Naive B cell (primary cell): ENCODE results near the gene MUC22. TPM values are rescaled to one million over a fixed set of nuclear protein-coding genes. Genes with fewer than 3 reads are reported as not detected.
A peak's percentile ranks its signal among the peaks of the same experiment; 100 is the strongest.
"Not testable (repeated sequence)": the region's sequence is repeated elsewhere in the genome, so short reads cannot be mapped to it uniquely, and the experiment has no call there.

Source experiments
- ATAC-seq, 2 donors: fragments of 150-1000 bp; cut with Tn5 transposase; 2 replicates each; pipeline ENCODE4 v1.10.0; 2021; ENCODE audit warnings: low read depth in 2 of 2, mild to moderate bottlenecking in 2 of 2, moderate library complexity in 2 of 2
- DNase-seq: peaks from one replicate; pipeline ENCODE4 v3.0.0; 2022
- H3K27ac Mint-ChIP-seq, 6 donors: one replicate each; pipeline ENCODE4 v1.8.0; 2020 to 2022; ENCODE audit warnings: mild to moderate bottlenecking in 6 of 6, mixed read lengths in 6 of 6, moderate library complexity in 5 of 6, inconsistent platforms in 2 of 6
- H3K27me3 Mint-ChIP-seq, 3 donors: one replicate each; pipeline ENCODE4 v1.8.0; 2021 to 2022; ENCODE audit warnings: mixed read lengths in 3 of 3, mild to moderate bottlenecking in 1 of 3
- H3K36me3 Mint-ChIP-seq, 2 donors: one replicate each; pipeline ENCODE4 v1.8.0; 2020 to 2022; ENCODE audit warnings: mixed read lengths in 2 of 2, inconsistent platforms in 1 of 2, mild to moderate bottlenecking in 1 of 2
- H3K4me1 Mint-ChIP-seq, 3 donors: one replicate each; pipeline ENCODE4 v1.8.0; 2020 to 2022; ENCODE audit warnings: mixed read lengths in 3 of 3, inconsistent platforms in 1 of 3, mild to moderate bottlenecking in 1 of 3, moderate library complexity in 1 of 3
- H3K4me3 Mint-ChIP-seq, 8 donors: one replicate each; pipeline ENCODE4 v1.8.0; 2020 to 2022; ENCODE audit warnings: mild to moderate bottlenecking in 8 of 8, mixed read lengths in 8 of 8, moderate library complexity in 8 of 8, inconsistent platforms in 2 of 8
- H3K9me3 Mint-ChIP-seq, 7 donors: one replicate each; pipeline ENCODE4 v1.8.0; 2020 to 2022; ENCODE audit warnings: mixed read lengths in 7 of 7, mild to moderate bottlenecking in 5 of 7, inconsistent platforms in 2 of 7, moderate library complexity in 1 of 7
- polyA plus RNA-seq, 6 donors: library from polyadenylated mRNA; unstranded; fragments of 300-500 nt; fragmentation: Illumina TruSeq; gene quantifications; one replicate each; pipeline ENCODE4 v1.2.3, GENCODE V29; 2021; ENCODE audit warnings: low read depth in 6 of 6

MUC22 gene
- polyA plus RNA-seq, 6 donors from 2014 or later, result not detected

GRCh38 chr6:30979690-30980089, 30.6 kb upstream of the MUC22 start:
- Mint-ChIP-seq H3K9me3 (peaks cover 0 to 3% (median 0%) of the 10 kb centered on the region in 7 donors), H3K4me3 (no peak overlapping the region), H3K4me1 (peaks cover 0 to 5% (median 0%) of the 10 kb centered on the region in 3 donors), H3K27me3 (peaks cover 45 to 59% (median 46%) of the 10 kb centered on the region in 3 donors), H3K27ac (no peak overlapping the region), H3K36me3 (peaks cover 0 to 4% of the 10 kb centered on the region in 2 donors)
- DNase-seq (no peak), ATAC-seq (no peak)

- Mint-ChIP-seq H3K27ac (peak overlapping the region in 1 of 6 donors; percentile 63), H3K4me3 (no peak overlapping the region), H3K4me1 (peaks cover 0 to 5% (median 0%) of the 10 kb centered on the region in 3 donors), H3K27me3 (peaks cover 51 to 67% (median 53%) of the 10 kb centered on the region in 3 donors), H3K9me3 (peaks cover 0 to 3% (median 0%) of the 10 kb centered on the region in 7 donors), H3K36me3 (peaks cover 0 to 4% of the 10 kb centered on the region in 2 donors)
- DNase-seq (no peak), ATAC-seq (no peak)
These were observed 28.1 kb upstream of the MUC22 start for GRCh38 chr6:30981942-30982772.

GRCh38 chr6:30983439-30983838, 26.8 kb upstream of the MUC22 start, which contains the start of gene MUC21:
Gene MUC21, plus strand, starts transcription at chr6:30983718. Its CDS starts 241 bp downstream, at chr6:30983959.
- H3K9me3 Mint-ChIP-seq, result no peaks in the 10 kb centered on the region
- ATAC-seq, result no peak
- H3K27ac Mint-ChIP-seq, result no peak within 1 kb of the TSS
- DNase-seq, result no peak
- H3K27me3 Mint-ChIP-seq, result peaks cover 46 to 63% (median 47%) of the 10 kb centered on the region in 3 donors
- H3K4me3 Mint-ChIP-seq, result no peak within 1 kb of the TSS
- peaks cover 0 to 4% of the 10 kb centered on the region in 2 donors for H3K36me3 Mint-ChIP-seq
- peaks cover 0 to 5% (median 0%) of the 10 kb centered on the region in 3 donors for H3K4me1 Mint-ChIP-seq

- Mint-ChIP-seq H3K9me3 (no peaks in the 10 kb centered on the region), H3K4me1 (peaks cover 0 to 6% (median 5%) of the 10 kb centered on the region in 3 donors), H3K36me3 (peaks cover 0 to 4% of the 10 kb centered on the region in 2 donors), H3K27ac (no peak overlapping the region), H3K27me3 (peaks cover 36 to 52% (median 48%) of the 10 kb centered on the region in 3 donors), H3K4me3 (no peak overlapping the region)
- ATAC-seq (no peak), DNase-seq (no peak)
These were observed 24.8 kb upstream of the MUC22 start for GRCh38 chr6:30985490-30985889.

- ATAC-seq (no peak), DNase-seq (no peak)
- H3K9me3 Mint-ChIP-seq, result no peaks in the 10 kb centered on the region
- peaks cover 0 to 8% (median 7%) of the 10 kb centered on the region in 3 donors for H3K4me1 Mint-ChIP-seq
- no peak overlapping the region for H3K4me3 Mint-ChIP-seq
- H3K27me3 Mint-ChIP-seq, result peaks cover 25 to 37% (median 34%) of the 10 kb centered on the region in 3 donors
- H3K27ac Mint-ChIP-seq, result no peak overlapping the region
- H3K36me3 Mint-ChIP-seq, result no peaks in the 10 kb centered on the region
These were observed 23.0 kb upstream of the MUC22 start for GRCh38 chr6:30987304-30987703.

- H3K27ac Mint-ChIP-seq, result no peak overlapping the region
- H3K27me3 Mint-ChIP-seq, result peaks cover 14 to 27% (median 24%) of the 10 kb centered on the region in 3 donors
- ATAC-seq (no peak), DNase-seq (no peak)
- H3K36me3 Mint-ChIP-seq, result no peaks in the 10 kb centered on the region
- H3K4me3 Mint-ChIP-seq, result peak overlapping the region in 1 of 8 donors; percentile 35
- H3K4me1 Mint-ChIP-seq, result peaks cover 0 to 8% (median 7%) of the 10 kb centered on the region in 3 donors
- H3K9me3 Mint-ChIP-seq, result no peaks in the 10 kb centered on the region
These were observed 22.0 kb upstream of the MUC22 start for GRCh38 chr6:30988209-30988825.

- Mint-ChIP-seq H3K9me3 (no peaks in the 10 kb centered on the region), H3K4me3 (peak overlapping the region in 2 of 8 donors; percentile 35 to 37), H3K4me1 (peaks cover 0 to 8% (median 7%) of the 10 kb centered on the region in 3 donors), H3K27me3 (peaks cover 0 to 12% (median 10%) of the 10 kb centered on the region in 3 donors), H3K36me3 (no peaks in the 10 kb centered on the region), H3K27ac (peak overlapping the region in 1 of 6 donors; percentile 84)
- ATAC-seq (peak; percentile 36 to 38), DNase-seq (no peak)
These were observed 19.7 kb upstream of the MUC22 start for GRCh38 chr6:30990422-30991086.

- DNase-seq (no peak), ATAC-seq (no peak)
- H3K27me3 Mint-ChIP-seq, result peaks cover 0 to 19% (median 14%) of the 10 kb centered on the region in 3 donors
- H3K4me1 Mint-ChIP-seq, result peaks cover 0 to 8% (median 7%) of the 10 kb centered on the region in 3 donors
- H3K9me3 Mint-ChIP-seq, result no peaks in the 10 kb centered on the region
- H3K4me3 Mint-ChIP-seq, result no peak overlapping the region
- H3K36me3 Mint-ChIP-seq, result no peaks in the 10 kb centered on the region
- no peak overlapping the region for H3K27ac Mint-ChIP-seq
These were observed 18.4 kb upstream of the MUC22 start for GRCh38 chr6:30991891-30992290.

- Mint-ChIP-seq H3K36me3 (peaks cover 0 to 7% of the 10 kb centered on the region in 2 donors), H3K27me3 (peaks cover 0 to 24% (median 18%) of the 10 kb centered on the region in 3 donors), H3K9me3 (peaks cover 0 to 4% (median 0%) of the 10 kb centered on the region in 7 donors), H3K4me1 (peaks cover 0 to 5% (median 0%) of the 10 kb centered on the region in 3 donors), H3K4me3 (no peak overlapping the region), H3K27ac (no peak overlapping the region)
- ATAC-seq (no peak), DNase-seq (no peak)
These were observed 13.0 kb upstream of the MUC22 start for GRCh38 chr6:30997301-30997700.

- DNase-seq (no peak), ATAC-seq (no peak)
- peaks cover 0 to 33% (median 28%) of the 10 kb centered on the region in 3 donors for H3K27me3 Mint-ChIP-seq
- peak overlapping the region in 1 of 6 donors; percentile 28 for H3K27ac Mint-ChIP-seq
- peaks cover 0 to 5% (median 0%) of the 10 kb centered on the region in 3 donors for H3K4me1 Mint-ChIP-seq
- H3K9me3 Mint-ChIP-seq, result peaks cover 0 to 4% (median 0%) of the 10 kb centered on the region in 7 donors
- peaks cover 0 to 7% of the 10 kb centered on the region in 2 donors for H3K36me3 Mint-ChIP-seq
- H3K4me3 Mint-ChIP-seq, result no peak overlapping the region
These were observed 11.5 kb upstream of the MUC22 start for GRCh38 chr6:30998785-30999184.

- not testable (repeated sequence) for H3K4me3 Mint-ChIP-seq
- H3K4me1 Mint-ChIP-seq, result peaks cover 0 to 17% (median 0%) of the 10 kb centered on the region in 3 donors
These were observed 10.0 kb upstream of the MUC22 start for GRCh38 chr6:31000067-31000860.

GRCh38 chr6:31001281-31001888, 8.9 kb upstream of the MUC22 start:
- ATAC-seq, result no peak
- H3K4me3 Mint-ChIP-seq, result peak overlapping the region in 1 of 8 donors; percentile 32
- H3K36me3 Mint-ChIP-seq, result peaks cover 0 to 7% of the 10 kb centered on the region in 2 donors
- peaks cover 0 to 23% (median 21%) of the 10 kb centered on the region in 3 donors for H3K27me3 Mint-ChIP-seq
- no peak overlapping the region for H3K27ac Mint-ChIP-seq
- H3K9me3 Mint-ChIP-seq, result peaks cover 0 to 4% (median 0%) of the 10 kb centered on the region in 7 donors
- no peak for DNase-seq
- H3K4me1 Mint-ChIP-seq, result peaks cover 0 to 18% (median 0%) of the 10 kb centered on the region in 3 donors

More at GRCh38 chr6:31000067-31000860, 10.0 kb upstream of the MUC22 start:
- peaks cover 0 to 33% (median 28%) of the 10 kb centered on the region in 3 donors for H3K27me3 Mint-ChIP-seq
- H3K36me3 Mint-ChIP-seq, H3K9me3 Mint-ChIP-seq, H3K27ac Mint-ChIP-seq, ATAC-seq, DNase-seq: not testable (repeated sequence)
